MM.1S (cell line): Measurements from ENCODE around the gene NANOG.
"Not testable (repeated sequence)": the region's sequence is repeated elsewhere in the genome, so short reads cannot be mapped to it uniquely, and the experiment has no call there.

ENCODE experiments used
- DNase-seq: peaks from one replicate; pipeline ENCODE4 v3.0.0-alpha.2; 2015
- H2AFZ ChIP-seq: fragments of 300-600 bp; sonication (generic); 2 replicates; pipeline ENCODE4 v1.6.0; 2016; ENCODE audit warnings: antibody characterized with exemption, low read length
- H3F3A ChIP-seq: fragments of 300-600 bp; sonication (generic); 2 replicates; pipeline ENCODE4 v1.6.1; 2016; ENCODE audit warnings: mild to moderate bottlenecking, antibody characterized with exemption, low read length, moderate library complexity, mixed read lengths; ENCODE audit not compliant: insufficient read depth
- H3K27ac ChIP-seq: fragments of 300-600 bp; sonication (generic); 2 replicates; pipeline ENCODE4 v1.5.1; 2016; ENCODE audit warnings: mild to moderate bottlenecking, low read length
- H3K27me3 ChIP-seq: fragments of 300-600 bp; sonication (generic); replicated peaks from 2 replicates; pipeline ENCODE4 v1.6.0; 2016; ENCODE audit warnings: low read length; ENCODE audit not compliant: insufficient read depth
- H3K36me3 ChIP-seq: fragments of 300-600 bp; sonication (generic); replicated peaks from 2 replicates; pipeline ENCODE4 v1.6.1; 2016; ENCODE audit warnings: mild to moderate bottlenecking, low read length, mixed read lengths; ENCODE audit not compliant: insufficient read depth
- H3K4me1 ChIP-seq: fragments of 300-600 bp; sonication (generic); 2 replicates; pipeline ENCODE4 v1.6.1; 2016; ENCODE audit warnings: low read length, mixed read lengths
- H3K4me2 ChIP-seq: fragments of 300-600 bp; sonication (generic); 2 replicates; pipeline ENCODE4 v1.6.0; 2016; ENCODE audit warnings: low read depth, low read length
- H3K4me3 ChIP-seq: fragments of 300-600 bp; sonication (generic); 2 replicates; pipeline ENCODE4 v1.5.1; 2016; ENCODE audit warnings: low read length, mixed read lengths
- H3K79me2 ChIP-seq: fragments of 300-600 bp; sonication (generic); 2 replicates; pipeline ENCODE4 v1.6.1; 2016; ENCODE audit warnings: mixed run types, low read length, mixed read lengths
- H3K9ac ChIP-seq: fragments of 300-600 bp; sonication (generic); 2 replicates; pipeline ENCODE4 v1.6.1; 2016; ENCODE audit warnings: low read length, mixed read lengths
- H3K9me2 ChIP-seq: fragments of 300-600 bp; sonication (generic); replicated peaks from 2 replicates; pipeline ENCODE4 v1.6.1; 2016; ENCODE audit warnings: mild to moderate bottlenecking, low read length, mixed read lengths; ENCODE audit not compliant: insufficient read depth
- H3K9me3 ChIP-seq: fragments of 300-600 bp; sonication (generic); replicated peaks from 2 replicates; pipeline ENCODE4 v1.6.1; 2016; ENCODE audit warnings: mild to moderate bottlenecking, low read length, mixed read lengths; ENCODE audit not compliant: insufficient read depth
- H4K20me1 ChIP-seq: fragments of 300-600 bp; sonication (generic); 2 replicates; pipeline ENCODE4 v1.6.1; 2016; ENCODE audit warnings: mild to moderate bottlenecking, low read length, moderate library complexity, mixed read lengths; ENCODE audit not compliant: insufficient read depth
- EZH2 ChIP-seq: fragments of 300-600 bp; sonication (generic); optimal IDR thresholded peaks from 2 replicates; pipeline ENCODE3; 2017; ENCODE audit warnings: low read depth, mild to moderate bottlenecking, antibody characterized with exemption, low read length, mixed read lengths
- EZH2phosphoT487 ChIP-seq: fragments of 300-600 bp; sonication (generic); IDR thresholded peaks from 2 replicates; pipeline ENCODE4 v1.6.1; 2018; ENCODE audit warnings: antibody characterized with exemption, low read length
- TF ChIP-seq, protein P1 (sequence below): fragments of 300-600 bp; sonication (generic); IDR thresholded peaks from 2 replicates; pipeline ENCODE4 v1.5.1; 2016; ENCODE audit warnings: antibody characterized with exemption, low read length, mixed read lengths

The NANOG gene

DNA sequence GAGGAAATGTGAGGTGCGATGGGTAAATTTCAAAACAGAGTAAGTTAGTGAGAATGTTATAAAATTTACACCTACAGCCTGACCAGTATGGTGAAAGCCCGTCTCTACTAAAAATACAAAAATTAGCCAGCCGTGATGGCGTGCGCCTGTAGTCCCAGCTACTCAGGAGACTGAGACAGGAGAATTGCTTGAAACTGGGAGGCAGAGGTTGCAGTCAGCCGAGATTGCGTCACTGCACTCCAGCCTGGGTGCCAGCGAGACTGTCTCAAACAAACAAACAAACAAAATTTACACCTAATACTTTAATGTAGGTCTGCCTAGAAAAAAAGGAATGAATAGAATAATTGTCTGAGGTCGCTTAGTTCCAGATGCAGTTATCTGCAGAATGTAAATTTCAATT is 45.9 kb downstream of the NANOG start:
- Histone ChIP-seq H3F3A (no peaks in the 10 kb centered on the region), H3K4me3 (no peak overlapping the region), H4K20me1 (no peaks in the 10 kb centered on the region), H2AFZ (no peak overlapping the region), H3K4me2 (no peak overlapping the region), H3K27me3 (no peaks in the 10 kb centered on the region), H3K9me3 (no peaks in the 10 kb centered on the region), H3K9ac (no peak overlapping the region), H3K27ac (no peak overlapping the region), H3K36me3 (no peaks in the 10 kb centered on the region), H3K9me2 (no peaks in the 10 kb centered on the region), H3K79me2 (no peaks in the 10 kb centered on the region), H3K4me1 (no peaks in the 10 kb centered on the region)
- no peak for TF ChIP-seq EZH2phosphoT487
- TF ChIP-seq, protein P1, sequence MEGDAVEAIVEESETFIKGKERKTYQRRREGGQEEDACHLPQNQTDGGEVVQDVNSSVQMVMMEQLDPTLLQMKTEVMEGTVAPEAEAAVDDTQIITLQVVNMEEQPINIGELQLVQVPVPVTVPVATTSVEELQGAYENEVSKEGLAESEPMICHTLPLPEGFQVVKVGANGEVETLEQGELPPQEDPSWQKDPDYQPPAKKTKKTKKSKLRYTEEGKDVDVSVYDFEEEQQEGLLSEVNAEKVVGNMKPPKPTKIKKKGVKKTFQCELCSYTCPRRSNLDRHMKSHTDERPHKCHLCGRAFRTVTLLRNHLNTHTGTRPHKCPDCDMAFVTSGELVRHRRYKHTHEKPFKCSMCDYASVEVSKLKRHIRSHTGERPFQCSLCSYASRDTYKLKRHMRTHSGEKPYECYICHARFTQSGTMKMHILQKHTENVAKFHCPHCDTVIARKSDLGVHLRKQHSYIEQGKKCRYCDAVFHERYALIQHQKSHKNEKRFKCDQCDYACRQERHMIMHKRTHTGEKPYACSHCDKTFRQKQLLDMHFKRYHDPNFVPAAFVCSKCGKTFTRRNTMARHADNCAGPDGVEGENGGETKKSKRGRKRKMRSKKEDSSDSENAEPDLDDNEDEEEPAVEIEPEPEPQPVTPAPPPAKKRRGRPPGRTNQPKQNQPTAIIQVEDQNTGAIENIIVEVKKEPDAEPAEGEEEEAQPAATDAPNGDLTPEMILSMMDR = no peak
- TF ChIP-seq EZH2 = no peak
- DNase-seq = no peak

GRCh38 chr12:7835766-7836165 is 46.6 kb downstream of the NANOG start:
- no peaks in the 10 kb centered on the region for H3K27me3 ChIP-seq
- no peak overlapping the region for H3K4me2 ChIP-seq
- H3K4me1 ChIP-seq = no peaks in the 10 kb centered on the region
- no peaks in the 10 kb centered on the region for H4K20me1 ChIP-seq
- no peak overlapping the region for H3K4me3 ChIP-seq
- H3K9me3 ChIP-seq = no peaks in the 10 kb centered on the region
- H3K36me3 ChIP-seq = no peaks in the 10 kb centered on the region
- DNase-seq = no peak
- H2AFZ ChIP-seq = no peak overlapping the region
- no peaks in the 10 kb centered on the region for H3K9me2 ChIP-seq
- TF ChIP-seq EZH2phosphoT487 (no peak), EZH2 (no peak)
- TF ChIP-seq, protein P1 = no peak
- H3F3A ChIP-seq = no peaks in the 10 kb centered on the region
- no peak overlapping the region for H3K27ac ChIP-seq
- no peak overlapping the region for H3K9ac ChIP-seq
- H3K79me2 ChIP-seq = no peaks in the 10 kb centered on the region

GRCh38 chr12:7837366-7837765 is 48.2 kb downstream of the NANOG start:
- Histone ChIP-seq H3K27me3 (no peaks in the 10 kb centered on the region), H3K4me3 (no peak overlapping the region), H3K4me1 (no peaks in the 10 kb centered on the region), H3F3A (no peaks in the 10 kb centered on the region), H2AFZ (no peak overlapping the region), H3K27ac (no peak overlapping the region), H3K9ac (no peak overlapping the region), H3K79me2 (no peaks in the 10 kb centered on the region), H3K36me3 (no peaks in the 10 kb centered on the region), H4K20me1 (no peaks in the 10 kb centered on the region), H3K4me2 (no peak overlapping the region), H3K9me2 (no peaks in the 10 kb centered on the region), H3K9me3 (no peaks in the 10 kb centered on the region)
- DNase-seq = no peak
- TF ChIP-seq, protein P1 = no peak
- no peak for TF ChIP-seq EZH2phosphoT487
- no peak for TF ChIP-seq EZH2

- not testable (repeated sequence) for H3K36me3 ChIP-seq, H3K9me3 ChIP-seq, H3K4me1 ChIP-seq, H4K20me1 ChIP-seq, H3K4me3 ChIP-seq, H3K9ac ChIP-seq, H3F3A ChIP-seq, H2AFZ ChIP-seq, H3K27me3 ChIP-seq, H3K27ac ChIP-seq, H3K79me2 ChIP-seq, H3K4me2 ChIP-seq, DNase-seq, H3K9me2 ChIP-seq
Observed at GRCh38 chr12:7839226-7839625, 50.0 kb downstream of the NANOG start.

DNA sequence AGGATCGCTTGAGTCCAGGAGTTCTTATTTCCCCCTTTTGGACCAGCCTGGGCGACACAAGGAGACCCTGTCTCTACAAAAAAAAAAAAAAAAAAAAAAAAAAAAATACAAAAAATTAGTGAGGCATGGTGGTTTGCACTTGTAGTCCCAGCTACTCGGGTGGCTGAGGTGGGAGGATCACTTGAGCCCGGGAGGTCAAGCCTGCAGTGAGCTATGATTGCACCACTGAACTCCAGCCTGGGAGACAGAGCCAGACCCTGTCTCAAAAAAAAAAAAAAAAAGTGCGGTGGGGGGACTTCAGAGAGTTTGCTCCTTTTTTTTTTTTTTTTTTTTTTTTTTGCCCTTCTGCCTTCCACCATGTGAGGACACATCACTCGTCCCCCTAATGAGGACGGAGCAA is 50.6 kb downstream of the NANOG start:
- not testable (repeated sequence) for H2AFZ ChIP-seq, H4K20me1 ChIP-seq, H3K9me3 ChIP-seq, H3K4me3 ChIP-seq, H3K9me2 ChIP-seq, H3K79me2 ChIP-seq, H3K36me3 ChIP-seq, DNase-seq, H3F3A ChIP-seq, H3K4me2 ChIP-seq, H3K4me1 ChIP-seq, H3K9ac ChIP-seq, H3K27ac ChIP-seq, H3K27me3 ChIP-seq

GRCh38 chr12:7842444-7842843 is 53.2 kb downstream of the NANOG start:
- H3K4me2 ChIP-seq, H3K9me2 ChIP-seq, H3K4me3 ChIP-seq, H3K9me3 ChIP-seq, H3F3A ChIP-seq, H3K27me3 ChIP-seq, H4K20me1 ChIP-seq, H3K9ac ChIP-seq, H2AFZ ChIP-seq, H3K79me2 ChIP-seq, DNase-seq, H3K4me1 ChIP-seq, H3K36me3 ChIP-seq, H3K27ac ChIP-seq: not testable (repeated sequence)
